ENCODE measurements around the gene PEAK1.
"Not testable (repeated sequence)": the region's sequence is repeated elsewhere in the genome, so short reads cannot be mapped to it uniquely, and the experiment has no call there.

Gene PEAK1

GRCh38 chr15:77420610-77421369, 886 bp upstream of the PEAK1 start, which contains the start of gene HMG20A:
Gene HMG20A (plus strand): TSS chr15:77420888. CDS start chr15:77458408, 37,520 bp downstream.
- peak; percentile 47 for DNase-seq (ENCODE audit: low spot score)

GRCh38 chr15:77418966-77419835, 703 bp downstream of the PEAK1 start:
- no peak for DNase-seq (ENCODE audit: low spot score)

- DNase-seq (ENCODE audit: low spot score) = no peak
Observed at GRCh38 chr15:77418391-77418965, 1.4 kb downstream of the PEAK1 start.

GRCh38 chr15:77417602-77418001, 2.3 kb downstream of the PEAK1 start:
- DNase-seq (ENCODE audit: low spot score) = no peak

GRCh38 chr15:77416954-77417353, 3.0 kb downstream of the PEAK1 start:
- no peak for DNase-seq (ENCODE audit: low spot score)

GRCh38 chr15:77416148-77416455, 3.8 kb downstream of the PEAK1 start:
- no peak for DNase-seq (ENCODE audit: low spot score)

- DNase-seq (ENCODE audit: low spot score) = no peak
Observed at GRCh38 chr15:77415450-77416147, 4.3 kb downstream of the PEAK1 start.

GRCh38 chr15:77414789-77415442, 5.0 kb downstream of the PEAK1 start:
- no peak for DNase-seq (ENCODE audit: low spot score)

- DNase-seq (ENCODE audit: low spot score) = no peak
Observed at GRCh38 chr15:77413699-77414349, 6.1 kb downstream of the PEAK1 start.

GRCh38 chr15:77412972-77413698, 6.8 kb downstream of the PEAK1 start:
- no peak for DNase-seq (ENCODE audit: low spot score)

- DNase-seq (ENCODE audit: low spot score) = no peak
Observed at GRCh38 chr15:77411619-77411976, 8.3 kb downstream of the PEAK1 start.

GRCh38 chr15:77410701-77411618, 8.9 kb downstream of the PEAK1 start:
- no peak for DNase-seq (ENCODE audit: low spot score)

GRCh38 chr15:77410157-77410500, 9.8 kb downstream of the PEAK1 start:
- DNase-seq (ENCODE audit: low spot score) = not testable (repeated sequence)

- peak; percentile 27 for DNase-seq (ENCODE audit: low spot score)
Observed at GRCh38 chr15:77409259-77410156, 10.4 kb downstream of the PEAK1 start.

- DNase-seq (ENCODE audit: low spot score) = no peak
Observed at GRCh38 chr15:77406846-77407245, 13.1 kb downstream of the PEAK1 start.

- DNase-seq (ENCODE audit: low spot score) = not testable (repeated sequence)
Observed at GRCh38 chr15:77406173-77406759, 13.6 kb downstream of the PEAK1 start.

GRCh38 chr15:77402740-77403379, 17.0 kb downstream of the PEAK1 start:
- DNase-seq (ENCODE audit: low spot score) = no peak

GRCh38 chr15:77400258-77400657, 19.6 kb downstream of the PEAK1 start:
- DNase-seq (ENCODE audit: low spot score) = no peak
